ENCODE results near the gene ZNF716. TPM values are rescaled to one million over a fixed set of nuclear protein-coding genes. Genes with fewer than 3 reads are reported as not detected.

The ZNF716 gene
- total and polyA plus RNA-seq, 2 donors (not counting 3 experiments of a cell fraction or from before 2014, with no cell fraction given), result not detected

DNA sequence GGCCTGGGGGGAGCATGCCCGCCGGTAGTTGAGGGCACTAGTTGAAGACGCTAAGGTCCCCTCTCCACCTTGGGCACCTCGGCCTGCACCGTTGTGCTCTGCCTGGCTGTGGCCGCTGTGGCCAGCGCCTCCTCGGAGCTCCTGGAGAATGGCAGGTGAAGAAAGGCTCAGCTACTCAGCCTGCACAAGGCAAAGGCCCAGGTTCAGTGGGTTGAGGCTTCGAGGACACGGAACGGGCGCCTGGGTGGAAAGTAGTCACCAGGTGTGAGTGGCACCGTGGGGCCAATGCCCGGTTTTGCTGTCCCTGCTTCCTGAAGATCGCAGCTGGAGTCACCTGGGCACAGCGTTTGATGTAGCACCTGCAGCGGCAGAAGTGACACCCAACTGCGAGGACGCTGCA, 12.4 kb upstream of the ZNF716 start:
- no peaks in the 10 kb centered on the region for H3K4me1 ChIP-seq (ENCODE audit: control insufficient read depth, extremely low read depth, insufficient read depth, low read length)
- H3K4me2 ChIP-seq (ENCODE audit: insufficient read depth, low read length), result no peak overlapping the region
- H3K4me3 ChIP-seq (replicated peaks in 1 of 3; ENCODE audit: insufficient read depth in 1 of 3, low read depth in 1 of 3, low read length in 3 of 3), result no peak overlapping the region
- POLR2A ChIA-PET, result no interaction called here
- no peaks in the 10 kb centered on the region for H3K27me3 ChIP-seq (ENCODE audit: control insufficient read depth in 2 of 2, insufficient read depth in 2 of 2, low read length in 2 of 2)
- FAIRE-seq, result no peak
- no peak overlapping the region for H2AFZ ChIP-seq (ENCODE audit: low read depth, low read length)
- H3K9me1 ChIP-seq (replicated peaks; ENCODE audit: control insufficient read depth, extremely low read depth, insufficient read depth, low read length), result no peaks in the 10 kb centered on the region
- no peaks in the 10 kb centered on the region for H3K9me3 ChIP-seq (replicated peaks; ENCODE audit: control insufficient read depth, insufficient read depth, low read length)
- H3K27ac ChIP-seq (ENCODE audit: insufficient read depth, low read depth, low read length), result no peak overlapping the region
- no TSS peak for BruUV-seq (replicated peaks)
- no peak for DNase-seq (ENCODE audit: low read depth, low spot score)
- no peaks in the 10 kb centered on the region for H4K20me1 ChIP-seq (replicated peaks; ENCODE audit: control insufficient read depth, extremely low read depth, insufficient read depth, low read length)
- TF ChIP-seq, protein P1, sequence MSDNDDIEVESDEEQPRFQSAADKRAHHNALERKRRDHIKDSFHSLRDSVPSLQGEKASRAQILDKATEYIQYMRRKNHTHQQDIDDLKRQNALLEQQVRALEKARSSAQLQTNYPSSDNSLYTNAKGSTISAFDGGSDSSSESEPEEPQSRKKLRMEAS (IDR thresholded peaks at IDR 0.05; ENCODE audit: insufficient read depth, insufficient read length), result no peak
- TF ChIP-seq POLR2AphosphoS5 (IDR thresholded peaks at IDR 0.05; ENCODE audit: insufficient read depth, low read depth, low read length), result no peak
- no peak for TF ChIP-seq FOS (IDR thresholded peaks at IDR 0.05; ENCODE audit: borderline replicate concordance, insufficient read depth, low read length)
- no peak for TF ChIP-seq JUN (IDR thresholded peaks at IDR 0.05; ENCODE audit: borderline replicate concordance, insufficient read depth, insufficient read length, low read depth)
- TF ChIP-seq EZH2 (IDR thresholded peaks at IDR 0.05; ENCODE audit: borderline replicate concordance, low read depth, low read length, severe bottlenecking), result no peak
- no peak for TF ChIP-seq GATA2 (IDR thresholded peaks at IDR 0.05; ENCODE audit: insufficient read depth, insufficient read length, low read depth, low read length)
- TF ChIP-seq, protein P2, sequence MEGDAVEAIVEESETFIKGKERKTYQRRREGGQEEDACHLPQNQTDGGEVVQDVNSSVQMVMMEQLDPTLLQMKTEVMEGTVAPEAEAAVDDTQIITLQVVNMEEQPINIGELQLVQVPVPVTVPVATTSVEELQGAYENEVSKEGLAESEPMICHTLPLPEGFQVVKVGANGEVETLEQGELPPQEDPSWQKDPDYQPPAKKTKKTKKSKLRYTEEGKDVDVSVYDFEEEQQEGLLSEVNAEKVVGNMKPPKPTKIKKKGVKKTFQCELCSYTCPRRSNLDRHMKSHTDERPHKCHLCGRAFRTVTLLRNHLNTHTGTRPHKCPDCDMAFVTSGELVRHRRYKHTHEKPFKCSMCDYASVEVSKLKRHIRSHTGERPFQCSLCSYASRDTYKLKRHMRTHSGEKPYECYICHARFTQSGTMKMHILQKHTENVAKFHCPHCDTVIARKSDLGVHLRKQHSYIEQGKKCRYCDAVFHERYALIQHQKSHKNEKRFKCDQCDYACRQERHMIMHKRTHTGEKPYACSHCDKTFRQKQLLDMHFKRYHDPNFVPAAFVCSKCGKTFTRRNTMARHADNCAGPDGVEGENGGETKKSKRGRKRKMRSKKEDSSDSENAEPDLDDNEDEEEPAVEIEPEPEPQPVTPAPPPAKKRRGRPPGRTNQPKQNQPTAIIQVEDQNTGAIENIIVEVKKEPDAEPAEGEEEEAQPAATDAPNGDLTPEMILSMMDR (IDR thresholded peaks at IDR 0.05; ENCODE audit: extremely low read depth in 1 of 2, insufficient read depth in 1 of 2, low read depth in 1 of 2, low read length in 2 of 2), result no peak
- no peak for TF ChIP-seq POLR2A (IDR thresholded peaks at IDR 0.05; ENCODE audit: low read depth, low read length)
- TF ChIP-seq MYC (IDR thresholded peaks at IDR 0.05; ENCODE audit: low read depth, low read length), result no peak
- CTCF ChIA-PET, result no interaction called here
- intact Hi-C loops (cut with micrococcal nuclease), result no loop called here
- H3K9ac ChIP-seq (replicated peaks; ENCODE audit: extremely low read depth, insufficient read depth, low read length), result no peak overlapping the region
- no peaks in the 10 kb centered on the region for H3K36me3 ChIP-seq (ENCODE audit: control insufficient read depth in 2 of 2, extremely low read depth in 1 of 2, insufficient read depth in 2 of 2, low read length in 2 of 2)
- dilution Hi-C loops (cut with MboI; ENCODE audit: extremely low pct_ligation_motif_present, low sequenced_read_pairs), result no loop called here
- H3K79me2 ChIP-seq (ENCODE audit: control insufficient read depth, insufficient read depth, low read length), result no peaks in the 10 kb centered on the region

Measured in endothelial cell of umbilical vein (primary cell).